Anterior cingulate cortex (tissue), 58 donors: ENCODE data around the gene LTB.
A peak's percentile ranks its signal among the peaks of the same experiment; 100 is the strongest.

ENCODE experiments used
- DNase-seq, 58 donors: peaks; one replicate each; lab custom pipeline; 2025; lab: John Stamatoyannopoulos, UW

LTB gene

GRCh38 chr6:31557443-31558317, 24.5 kb downstream of the LTB start:
- DNase-seq = no peak

DNA sequence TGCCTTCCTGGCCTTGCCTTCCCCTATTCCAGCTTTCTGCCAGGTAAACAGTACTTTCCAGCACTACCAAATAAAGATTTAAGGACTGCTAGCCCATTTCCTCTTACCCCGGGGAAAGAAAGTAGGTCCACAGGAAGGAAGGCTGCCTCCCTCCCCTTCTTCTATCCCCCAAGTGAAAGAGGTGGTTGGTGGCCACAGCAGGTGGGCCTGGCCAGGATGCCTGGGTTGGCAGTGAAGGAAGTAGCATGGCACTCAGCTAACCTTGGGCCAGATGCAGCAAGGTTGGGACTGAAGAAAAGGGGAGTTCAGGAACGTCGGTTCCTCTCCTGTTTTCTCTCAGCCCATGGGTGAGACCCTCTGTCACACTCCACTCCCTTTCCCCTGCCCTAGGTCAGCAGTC, 25.9 kb downstream of the LTB start:
- DNase-seq = no peak

- peak in 18 of 58 donors; percentile 4 to 33 (median 14) for DNase-seq
These were observed 30.9 kb downstream of the LTB start for GRCh38 chr6:31551371-31551770.

DNA sequence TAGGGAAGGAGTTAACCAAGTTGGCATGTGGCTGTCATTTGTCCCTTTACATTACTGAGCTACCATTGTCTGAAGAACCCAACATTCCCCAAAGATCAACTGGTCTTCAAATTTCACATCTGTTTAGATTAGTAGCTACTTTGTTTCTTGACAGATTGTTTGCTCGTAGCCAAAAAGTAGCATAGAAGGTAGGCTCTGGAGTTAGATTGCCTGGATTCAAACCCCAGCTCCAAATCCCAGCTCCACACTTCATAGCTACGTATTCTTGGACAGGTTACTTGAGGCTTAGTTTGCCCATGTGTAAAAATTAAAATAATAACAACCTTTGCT, 33.7 kb downstream of the LTB start:
- no peak for DNase-seq

DNA sequence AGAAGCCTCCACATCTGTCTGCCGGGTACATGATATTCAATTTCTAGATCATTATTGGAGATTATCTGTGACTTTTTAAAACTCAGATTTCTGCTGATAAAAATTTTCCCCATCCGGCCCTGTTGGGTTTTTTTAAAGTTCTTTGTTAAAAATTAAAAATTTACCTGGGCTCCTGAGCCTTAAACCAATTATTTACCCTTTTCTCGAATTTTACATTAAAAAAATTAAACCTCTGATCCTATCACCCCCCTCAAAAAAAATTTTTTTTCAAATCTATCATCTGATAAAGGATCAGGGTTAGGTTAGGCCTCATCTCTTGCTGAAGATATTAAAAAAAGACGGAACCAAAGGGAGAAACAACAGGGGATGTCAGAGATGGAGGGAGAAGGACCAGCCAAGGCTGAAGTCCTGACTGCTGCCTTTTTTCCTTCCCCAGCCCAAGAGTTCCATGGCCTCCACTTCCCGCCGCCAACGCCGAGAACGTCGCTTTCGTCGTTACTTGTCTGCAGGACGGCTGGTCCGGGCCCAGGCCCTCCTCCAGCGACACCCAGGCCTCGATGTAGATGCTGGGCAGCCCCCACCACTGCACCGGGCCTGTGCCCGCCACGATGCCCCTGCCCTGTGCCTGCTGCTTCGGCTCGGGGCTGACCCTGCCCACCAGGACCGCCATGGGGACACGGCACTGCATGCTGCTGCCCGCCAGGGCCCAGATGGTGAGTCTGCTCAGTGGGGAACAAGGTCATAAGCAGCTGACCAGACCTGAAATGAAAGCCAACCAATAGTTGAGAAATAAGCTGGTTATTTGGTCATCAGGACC, 34.3 kb downstream of the LTB start:
- peak in 2 of 58 donors; percentile 5 to 7 for DNase-seq

DNA sequence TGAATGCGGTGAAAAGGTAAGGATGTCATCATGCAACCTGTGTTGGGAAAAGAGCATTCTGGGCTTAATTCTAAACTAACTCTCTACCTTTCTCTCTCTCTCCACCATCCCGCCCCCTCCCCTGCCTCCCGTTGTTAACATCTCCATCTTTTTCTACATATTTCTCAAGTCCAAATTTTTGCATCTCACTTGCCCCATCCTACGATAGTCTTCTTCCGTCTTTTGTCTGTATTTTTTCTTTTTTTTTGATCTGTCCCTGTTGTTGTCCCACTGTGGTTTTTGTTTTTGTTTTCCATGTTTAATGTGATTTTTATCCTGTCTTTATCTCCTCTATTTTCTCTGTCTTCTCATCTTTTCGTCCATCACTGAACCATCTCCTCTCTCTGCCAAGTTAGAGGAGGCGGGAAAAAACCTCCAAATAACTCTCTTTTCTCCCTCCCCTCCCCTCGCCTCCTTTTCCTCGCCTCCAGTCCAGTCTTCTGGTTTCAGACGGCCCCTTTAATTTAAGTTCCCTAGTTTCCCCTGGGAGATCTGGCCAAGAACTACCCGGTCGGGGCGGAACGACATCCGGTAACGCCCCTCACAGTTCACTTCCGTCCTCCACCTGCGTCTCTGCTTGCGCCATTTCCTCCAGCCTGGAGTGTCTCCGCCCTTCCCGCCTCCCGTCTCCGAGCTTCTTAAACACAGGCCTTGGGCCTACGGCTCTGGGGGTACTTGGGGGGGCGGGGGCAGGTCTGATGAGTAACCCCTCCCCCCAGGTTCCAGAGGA, 35.1 kb downstream of the LTB start, which contains the start of gene NFKBIL1:
Gene NFKBIL1 (plus strand): TSS at position 651 of the 769 bp plus-strand sequence. CDS start 87 bp downstream, at position 738.
- peak; percentile 76 to 99 (median 95) for DNase-seq

DNA sequence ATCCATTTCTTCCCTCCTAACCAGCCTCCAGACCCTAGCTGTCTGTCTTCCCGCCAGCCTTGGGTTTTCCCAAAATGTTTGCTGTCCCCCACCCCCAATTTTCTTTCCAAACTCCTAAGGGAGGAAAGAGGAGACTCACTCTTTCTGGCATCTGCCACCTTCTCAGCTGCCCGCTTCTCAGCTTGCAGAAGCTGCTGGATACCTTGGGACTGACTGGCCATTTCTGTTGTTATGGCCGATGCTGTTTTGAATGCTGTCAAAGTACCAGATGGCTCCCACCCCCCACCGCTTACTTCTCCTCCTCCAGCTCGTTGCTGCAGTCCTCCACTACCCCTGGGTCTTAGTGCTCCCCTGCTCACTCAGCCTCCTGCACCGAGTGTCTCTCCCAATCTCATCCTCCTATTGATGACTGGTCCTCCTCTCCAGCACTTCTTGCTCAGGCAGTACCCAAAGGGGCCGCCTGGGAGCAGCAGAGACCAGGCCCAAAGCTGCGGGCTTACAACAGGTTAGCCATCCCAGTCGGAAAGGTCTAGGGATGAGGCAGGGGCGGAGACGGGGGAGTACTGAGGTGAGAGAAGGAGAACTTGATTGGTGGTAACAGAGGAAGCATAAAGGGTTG, 35.8 kb downstream of the LTB start, which contains the start of gene ATP6V1G2:
Gene ATP6V1G2 (minus strand): TSS at position 270 of the 619 bp plus-strand sequence. CDS start 49 bp downstream, at position 221.
- peak; percentile 54 to 98 (median 88) for DNase-seq

DNA sequence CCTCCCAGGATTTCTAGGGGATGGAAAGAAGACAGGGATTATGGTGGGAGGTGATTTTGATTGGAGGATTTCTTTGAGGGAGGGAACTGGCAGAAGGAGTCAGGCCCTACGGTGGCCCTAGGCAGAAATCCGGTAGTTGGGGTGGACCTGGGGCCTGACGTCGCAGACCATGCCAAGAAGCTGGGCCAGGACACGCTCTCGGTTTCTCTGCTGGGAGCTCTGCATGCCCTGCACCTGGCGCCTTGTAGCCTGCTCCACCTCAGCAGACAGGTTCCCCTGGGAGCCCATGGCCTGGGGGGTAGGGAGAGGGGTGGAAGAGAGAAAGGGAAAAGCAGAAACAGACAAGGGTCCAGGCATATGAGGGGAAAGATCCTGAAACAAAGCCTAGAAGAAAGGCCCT, 36.9 kb downstream of the LTB start:
- DNase-seq = no peak

DNA sequence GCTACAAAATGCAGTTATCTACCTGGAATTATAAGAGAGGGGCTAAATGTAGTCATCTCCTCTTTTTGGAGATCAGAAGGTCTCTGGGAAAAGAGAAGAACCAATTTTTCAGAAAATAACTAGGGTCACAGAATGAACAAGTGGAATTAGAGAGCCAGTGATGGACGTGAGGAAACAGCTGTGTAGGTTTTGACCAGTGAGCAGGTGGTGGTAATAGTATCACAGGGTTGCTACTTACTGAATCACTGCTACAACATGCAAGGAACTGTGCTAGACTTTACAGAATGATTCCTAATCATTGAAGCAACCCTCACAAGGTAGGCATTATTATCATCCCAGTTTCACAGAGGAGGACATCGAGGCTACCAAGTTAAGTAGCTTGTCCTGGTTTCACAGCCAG, 37.5 kb downstream of the LTB start:
- no peak for DNase-seq

GRCh38 chr6:31543639-31544038, 38.6 kb downstream of the LTB start:
- no peak for DNase-seq

DNA sequence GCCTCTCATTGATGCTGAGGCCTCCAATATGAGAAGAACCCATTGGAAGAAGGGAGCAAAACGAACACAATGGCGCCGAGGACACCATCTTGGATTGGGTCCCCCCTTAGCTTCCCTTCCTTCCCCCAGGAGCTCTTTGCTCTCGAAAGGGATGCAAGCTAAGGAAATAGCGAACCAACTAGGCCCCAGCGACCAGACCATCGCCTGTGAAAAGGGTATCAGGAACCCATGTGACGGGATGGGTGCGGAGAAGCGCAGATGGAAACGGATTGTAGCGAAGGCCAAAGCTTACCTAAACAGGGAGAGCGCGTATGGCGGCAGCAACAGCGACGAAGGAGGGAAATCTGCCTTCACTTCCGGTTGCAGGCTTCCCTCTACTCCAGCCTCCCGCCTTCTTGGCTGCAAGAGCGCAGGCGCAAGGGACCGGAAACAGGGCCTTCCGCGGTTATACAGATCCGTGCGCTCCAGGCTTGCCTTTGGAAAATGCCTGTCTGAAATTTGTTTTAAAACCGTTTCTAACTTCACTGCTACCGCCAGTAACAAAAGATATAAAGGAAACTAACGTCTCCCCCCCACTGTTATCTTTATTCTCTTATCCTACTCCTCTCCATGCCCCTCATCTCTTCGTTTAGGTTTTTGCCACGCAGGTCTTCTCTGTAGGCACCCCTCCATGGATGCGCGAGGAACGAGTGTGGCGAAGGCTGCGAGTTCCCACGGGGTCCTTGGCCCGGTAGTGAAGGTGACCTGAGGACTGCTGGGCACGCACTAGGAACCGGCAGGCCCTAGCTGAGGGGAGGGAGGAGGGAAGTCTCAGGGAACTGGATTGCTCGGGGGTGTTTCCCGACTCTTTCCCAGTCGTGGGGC, 40.3 kb downstream of the LTB start, which contains the start of gene DDX39B:
Gene DDX39B (minus strand): TSS at position 346 of the 864 bp plus-strand sequence. CDS start 1,471 bp downstream, outside the sequence.
- peak; percentile 58 to 98 (median 94) for DNase-seq

DNA sequence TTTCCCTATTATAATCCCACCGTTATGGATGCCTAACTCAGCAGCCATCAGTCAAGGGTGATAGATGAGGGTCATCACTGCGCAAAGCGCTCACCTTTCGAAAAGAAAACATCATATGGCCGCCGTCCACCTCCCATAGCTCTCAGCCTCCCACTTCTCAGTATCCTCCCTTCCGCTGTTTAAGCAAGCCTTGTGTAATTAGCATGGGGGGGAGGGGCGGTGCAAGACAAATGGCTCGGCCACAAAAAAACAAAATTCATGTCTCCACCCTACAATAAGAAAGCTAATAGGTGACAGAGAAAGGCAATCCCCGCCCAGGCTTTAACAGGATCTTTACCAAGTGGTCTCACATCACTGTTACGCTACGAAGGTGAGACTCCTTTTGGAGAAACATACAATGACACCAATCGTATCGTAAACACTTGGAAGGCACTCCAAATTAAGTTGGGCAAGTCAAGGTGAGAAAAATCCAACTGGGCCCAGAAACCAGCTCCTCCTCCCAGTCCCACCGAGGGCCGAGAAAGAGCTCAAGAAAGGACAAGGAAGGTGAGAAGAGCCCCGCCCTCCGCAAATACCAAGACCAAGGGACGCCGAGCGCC, 41.1 kb downstream of the LTB start:
- peak in 7 of 58 donors; percentile 11 to 69 (median 43) for DNase-seq

DNA sequence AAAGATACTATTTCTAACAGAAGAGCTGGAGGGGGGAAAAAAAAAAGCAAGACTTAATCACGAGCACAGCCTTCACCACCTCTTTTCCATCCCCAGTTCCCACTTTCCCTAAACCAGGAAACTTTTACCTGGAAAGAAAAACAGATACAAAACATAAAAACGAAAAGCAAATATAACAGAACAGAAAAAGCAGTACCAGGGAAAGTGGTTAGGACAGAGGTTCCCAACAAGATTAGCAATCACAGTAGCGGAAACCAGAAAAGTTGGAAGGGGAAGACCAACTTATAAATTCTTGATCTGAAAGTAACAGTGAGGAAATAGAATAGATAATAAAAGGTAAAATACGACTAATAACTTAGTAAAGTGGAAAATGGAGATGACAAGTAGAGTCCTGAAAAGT, 41.6 kb downstream of the LTB start:
- DNase-seq = no peak

GRCh38 chr6:31538805-31539400, 43.3 kb downstream of the LTB start:
- DNase-seq = peak in 1 of 58 donors; percentile 11

- no peak for DNase-seq
These were observed 46.5 kb downstream of the LTB start for GRCh38 chr6:31535538-31536324.

GRCh38 chr6:31534521-31535040, 47.6 kb downstream of the LTB start:
- DNase-seq = no peak

GRCh38 chr6:31534011-31534410, 48.2 kb downstream of the LTB start:
- DNase-seq = no peak
